ENCODE measurements around the gene CPNE2.

- no peak for TF ChIP-seq EZH2 (IDR thresholded peaks at IDR 0.05)
- TF ChIP-seq POLR2AphosphoS5 (IDR thresholded peaks at IDR 0.05; ENCODE audit: borderline replicate concordance, low read depth, low read length), result no peak
- TF ChIP-seq FOXP2 (optimal IDR thresholded peaks at IDR 0.05; ENCODE audit: control extremely low read depth, extremely low read length, insufficient read depth), result no peak
Observed at GRCh38 chr16:57145046-57146021, 53.0 kb downstream of the CPNE2 start.

Measured in SK-N-MC (cell line).